Measurements from ENCODE around the gene SEC23A.
A peak's percentile ranks its signal among the peaks of the same experiment; 100 is the strongest.

SEC23A gene

GRCh38 chr14:38989922-38990546 is 113.0 kb downstream of the SEC23A start:
- peak overlapping the region; percentile 83 for H3K27ac Mint-ChIP-seq
- no peaks in the 10 kb centered on the region for H3K4me1 Mint-ChIP-seq
- H3K27me3 Mint-ChIP-seq (ENCODE audit: low read depth, poor library complexity): peaks cover 6% of the 10 kb centered on the region
- no peaks in the 10 kb centered on the region for H3K9me3 Mint-ChIP-seq
- no peaks in the 10 kb centered on the region for H3K36me3 Mint-ChIP-seq (ENCODE audit: low read depth)
- no peak overlapping the region for H3K4me3 Mint-ChIP-seq
- no peak for TF ChIP-seq CTCF (IDR thresholded peaks at IDR 0.05)
- DNase-seq: no peak

- Mint-ChIP-seq H3K36me3 (ENCODE audit: low read depth) (no peaks in the 10 kb centered on the region), H3K27me3 (ENCODE audit: low read depth, poor library complexity) (peaks cover 6% of the 10 kb centered on the region), H3K4me1 (no peaks in the 10 kb centered on the region), H3K4me3 (no peak overlapping the region), H3K27ac (peak overlapping the region; percentile 70), H3K9me3 (peaks cover 5% of the 10 kb centered on the region)
- no peak for TF ChIP-seq CTCF (IDR thresholded peaks at IDR 0.05)
- DNase-seq: no peak
Measured at GRCh38 chr14:38987781-38988180, 115.3 kb downstream of the SEC23A start.

GRCh38 chr14:38982837-38983236 is 120.2 kb downstream of the SEC23A start:
- Mint-ChIP-seq H3K4me3 (no peak overlapping the region), H3K4me1 (no peaks in the 10 kb centered on the region), H3K9me3 (peaks cover 25% of the 10 kb centered on the region), H3K27me3 (ENCODE audit: low read depth, poor library complexity) (no peaks in the 10 kb centered on the region), H3K27ac (no peak overlapping the region), H3K36me3 (ENCODE audit: low read depth) (no peaks in the 10 kb centered on the region)
- DNase-seq: no peak
- no peak for TF ChIP-seq CTCF (IDR thresholded peaks at IDR 0.05)

- Mint-ChIP-seq H3K9me3 (peaks cover 30% of the 10 kb centered on the region), H3K27me3 (ENCODE audit: low read depth, poor library complexity) (no peaks in the 10 kb centered on the region), H3K27ac (no peak overlapping the region), H3K4me3 (no peak overlapping the region), H3K36me3 (ENCODE audit: low read depth) (no peaks in the 10 kb centered on the region), H3K4me1 (no peaks in the 10 kb centered on the region)
- TF ChIP-seq CTCF (IDR thresholded peaks at IDR 0.05): no peak
- no peak for DNase-seq
Measured at GRCh38 chr14:38982278-38982677, 120.8 kb downstream of the SEC23A start.

All from nephron progenitor cell (in vitro differentiated cells).